Lower leg skin (tissue), 3 donors: Measurements from ENCODE around the gene TPRG1L.

ENCODE experiments used
- POLR2A ChIP-seq, 2 donors: fragments of 450-650 bp; IDR thresholded peaks; one replicate each; pipeline ENCODE4 v1.6.1; 2016 to 2017; ENCODE audit warnings: antibody characterized with exemption in 2 of 2, mild to moderate bottlenecking in 1 of 2, moderate library complexity in 1 of 2
- TF ChIP-seq, protein P1 (sequence below), 3 donors: fragments of 450-650 bp; IDR thresholded peaks; one replicate each; pipeline ENCODE4 v1.5.1; 2016; ENCODE audit warnings: antibody characterized with exemption in 3 of 3, mild to moderate bottlenecking in 3 of 3, moderate library complexity in 2 of 3

- no peak for TF ChIP-seq POLR2A (IDR thresholded peaks at IDR 0.05)
- TF ChIP-seq, protein P1, sequence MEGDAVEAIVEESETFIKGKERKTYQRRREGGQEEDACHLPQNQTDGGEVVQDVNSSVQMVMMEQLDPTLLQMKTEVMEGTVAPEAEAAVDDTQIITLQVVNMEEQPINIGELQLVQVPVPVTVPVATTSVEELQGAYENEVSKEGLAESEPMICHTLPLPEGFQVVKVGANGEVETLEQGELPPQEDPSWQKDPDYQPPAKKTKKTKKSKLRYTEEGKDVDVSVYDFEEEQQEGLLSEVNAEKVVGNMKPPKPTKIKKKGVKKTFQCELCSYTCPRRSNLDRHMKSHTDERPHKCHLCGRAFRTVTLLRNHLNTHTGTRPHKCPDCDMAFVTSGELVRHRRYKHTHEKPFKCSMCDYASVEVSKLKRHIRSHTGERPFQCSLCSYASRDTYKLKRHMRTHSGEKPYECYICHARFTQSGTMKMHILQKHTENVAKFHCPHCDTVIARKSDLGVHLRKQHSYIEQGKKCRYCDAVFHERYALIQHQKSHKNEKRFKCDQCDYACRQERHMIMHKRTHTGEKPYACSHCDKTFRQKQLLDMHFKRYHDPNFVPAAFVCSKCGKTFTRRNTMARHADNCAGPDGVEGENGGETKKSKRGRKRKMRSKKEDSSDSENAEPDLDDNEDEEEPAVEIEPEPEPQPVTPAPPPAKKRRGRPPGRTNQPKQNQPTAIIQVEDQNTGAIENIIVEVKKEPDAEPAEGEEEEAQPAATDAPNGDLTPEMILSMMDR (IDR thresholded peaks at IDR 0.05), result no peak
These were observed 27.9 kb downstream of the TPRG1L start for GRCh38 chr1:3652548-3653285.
